Measurements from ENCODE around the gene SLC9C1.

SLC9C1 gene

GRCh38 chr3:112302881-112303763 lies 9.1 kb upstream of the SLC9C1 start:
- no peak for TF ChIP-seq NFIC (IDR thresholded peaks at IDR 0.05)
- TF ChIP-seq TEAD4 (IDR thresholded peaks at IDR 0.05), result no peak
- TF ChIP-seq, protein P1, sequence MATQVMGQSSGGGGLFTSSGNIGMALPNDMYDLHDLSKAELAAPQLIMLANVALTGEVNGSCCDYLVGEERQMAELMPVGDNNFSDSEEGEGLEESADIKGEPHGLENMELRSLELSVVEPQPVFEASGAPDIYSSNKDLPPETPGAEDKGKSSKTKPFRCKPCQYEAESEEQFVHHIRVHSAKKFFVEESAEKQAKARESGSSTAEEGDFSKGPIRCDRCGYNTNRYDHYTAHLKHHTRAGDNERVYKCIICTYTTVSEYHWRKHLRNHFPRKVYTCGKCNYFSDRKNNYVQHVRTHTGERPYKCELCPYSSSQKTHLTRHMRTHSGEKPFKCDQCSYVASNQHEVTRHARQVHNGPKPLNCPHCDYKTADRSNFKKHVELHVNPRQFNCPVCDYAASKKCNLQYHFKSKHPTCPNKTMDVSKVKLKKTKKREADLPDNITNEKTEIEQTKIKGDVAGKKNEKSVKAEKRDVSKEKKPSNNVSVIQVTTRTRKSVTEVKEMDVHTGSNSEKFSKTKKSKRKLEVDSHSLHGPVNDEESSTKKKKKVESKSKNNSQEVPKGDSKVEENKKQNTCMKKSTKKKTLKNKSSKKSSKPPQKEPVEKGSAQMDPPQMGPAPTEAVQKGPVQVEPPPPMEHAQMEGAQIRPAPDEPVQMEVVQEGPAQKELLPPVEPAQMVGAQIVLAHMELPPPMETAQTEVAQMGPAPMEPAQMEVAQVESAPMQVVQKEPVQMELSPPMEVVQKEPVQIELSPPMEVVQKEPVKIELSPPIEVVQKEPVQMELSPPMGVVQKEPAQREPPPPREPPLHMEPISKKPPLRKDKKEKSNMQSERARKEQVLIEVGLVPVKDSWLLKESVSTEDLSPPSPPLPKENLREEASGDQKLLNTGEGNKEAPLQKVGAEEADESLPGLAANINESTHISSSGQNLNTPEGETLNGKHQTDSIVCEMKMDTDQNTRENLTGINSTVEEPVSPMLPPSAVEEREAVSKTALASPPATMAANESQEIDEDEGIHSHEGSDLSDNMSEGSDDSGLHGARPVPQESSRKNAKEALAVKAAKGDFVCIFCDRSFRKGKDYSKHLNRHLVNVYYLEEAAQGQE (IDR thresholded peaks at IDR 0.05; ENCODE audit: low read depth), result no peak
- TF ChIP-seq, protein P2, sequence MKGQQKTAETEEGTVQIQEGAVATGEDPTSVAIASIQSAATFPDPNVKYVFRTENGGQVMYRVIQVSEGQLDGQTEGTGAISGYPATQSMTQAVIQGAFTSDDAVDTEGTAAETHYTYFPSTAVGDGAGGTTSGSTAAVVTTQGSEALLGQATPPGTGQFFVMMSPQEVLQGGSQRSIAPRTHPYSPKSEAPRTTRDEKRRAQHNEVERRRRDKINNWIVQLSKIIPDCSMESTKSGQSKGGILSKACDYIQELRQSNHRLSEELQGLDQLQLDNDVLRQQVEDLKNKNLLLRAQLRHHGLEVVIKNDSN (IDR thresholded peaks at IDR 0.05), result no peak
- no peak for TF ChIP-seq TCF12 (IDR thresholded peaks at IDR 0.05; ENCODE audit: low read depth)
- no peak for TF ChIP-seq EGR1 (IDR thresholded peaks at IDR 0.05)
- no peak for TF ChIP-seq EP300 (IDR thresholded peaks at IDR 0.05; ENCODE audit: borderline replicate concordance)
- TF ChIP-seq, protein P3, sequence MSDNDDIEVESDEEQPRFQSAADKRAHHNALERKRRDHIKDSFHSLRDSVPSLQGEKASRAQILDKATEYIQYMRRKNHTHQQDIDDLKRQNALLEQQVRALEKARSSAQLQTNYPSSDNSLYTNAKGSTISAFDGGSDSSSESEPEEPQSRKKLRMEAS (IDR thresholded peaks at IDR 0.05), result no peak
- no peak for TF ChIP-seq CREB1 (IDR thresholded peaks at IDR 0.05; ENCODE audit: low read depth)
- no peak for TF ChIP-seq FOXM1 (IDR thresholded peaks at IDR 0.05; ENCODE audit: borderline replicate concordance, low read depth)
- TF ChIP-seq TAF1 (IDR thresholded peaks at IDR 0.05; ENCODE audit: low read depth), result no peak
- TF ChIP-seq ZBTB7A (IDR thresholded peaks at IDR 0.05; ENCODE audit: low read depth), result no peak
- no peak for TF ChIP-seq CEBPB (IDR thresholded peaks at IDR 0.05)
- no peak for TF ChIP-seq RAD21 (IDR thresholded peaks at IDR 0.05; ENCODE audit: low read depth)

DNA sequence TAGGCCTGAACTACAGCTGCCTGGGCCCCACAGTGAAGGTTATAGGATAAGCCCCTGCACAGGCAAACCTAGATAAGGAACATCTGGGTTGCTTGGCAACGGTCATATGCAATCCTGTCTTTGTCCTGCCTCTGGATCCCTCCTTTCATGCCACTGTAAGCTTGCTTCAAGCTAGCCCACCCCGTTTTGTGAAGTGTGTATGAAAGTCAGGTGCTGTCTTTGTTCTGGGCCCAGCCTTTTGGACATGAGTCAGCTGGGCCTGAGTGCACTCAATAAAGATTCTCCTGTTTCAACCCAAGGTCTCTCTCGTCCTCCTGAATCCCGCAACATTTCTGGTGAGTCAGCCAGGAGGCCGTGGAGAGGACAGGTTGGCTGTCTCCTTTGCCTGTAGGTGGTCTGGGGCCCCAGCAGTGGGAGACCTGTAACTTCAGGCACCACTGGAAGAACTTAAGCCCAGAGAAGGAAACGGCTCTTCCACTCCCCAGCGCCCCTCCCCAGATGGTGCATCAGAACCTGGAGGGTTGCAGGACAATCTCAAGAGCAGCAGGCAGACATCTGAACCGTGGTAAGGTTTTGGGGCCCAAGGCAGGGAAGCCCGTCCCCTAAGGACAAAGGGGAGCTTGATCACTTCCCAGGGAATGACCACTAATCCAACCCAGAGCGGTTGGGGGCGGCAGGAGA lies 8.3 kb upstream of the SLC9C1 start:
- TF ChIP-seq, protein P2 (IDR thresholded peaks at IDR 0.05), result no peak
- TF ChIP-seq EP300 (IDR thresholded peaks at IDR 0.05; ENCODE audit: borderline replicate concordance) (no peak), NFIC (IDR thresholded peaks at IDR 0.05) (no peak), EGR1 (IDR thresholded peaks at IDR 0.05) (no peak), ZBTB7A (IDR thresholded peaks at IDR 0.05; ENCODE audit: low read depth) (no peak), YY1 (IDR thresholded peaks at IDR 0.05; ENCODE audit: low read depth) (no peak), CREB1 (IDR thresholded peaks at IDR 0.05; ENCODE audit: low read depth) (no peak), TCF12 (IDR thresholded peaks at IDR 0.05; ENCODE audit: low read depth) (no peak), TEAD4 (IDR thresholded peaks at IDR 0.05) (no peak), CEBPB (IDR thresholded peaks at IDR 0.05) (no peak), TAF1 (IDR thresholded peaks at IDR 0.05; ENCODE audit: low read depth) (no peak), RAD21 (IDR thresholded peaks at IDR 0.05; ENCODE audit: low read depth) (no peak), FOXM1 (IDR thresholded peaks at IDR 0.05; ENCODE audit: borderline replicate concordance, low read depth) (no peak)
- TF ChIP-seq, protein P1 (IDR thresholded peaks at IDR 0.05; ENCODE audit: low read depth), result no peak
- TF ChIP-seq, protein P3 (IDR thresholded peaks at IDR 0.05), result no peak

DNA sequence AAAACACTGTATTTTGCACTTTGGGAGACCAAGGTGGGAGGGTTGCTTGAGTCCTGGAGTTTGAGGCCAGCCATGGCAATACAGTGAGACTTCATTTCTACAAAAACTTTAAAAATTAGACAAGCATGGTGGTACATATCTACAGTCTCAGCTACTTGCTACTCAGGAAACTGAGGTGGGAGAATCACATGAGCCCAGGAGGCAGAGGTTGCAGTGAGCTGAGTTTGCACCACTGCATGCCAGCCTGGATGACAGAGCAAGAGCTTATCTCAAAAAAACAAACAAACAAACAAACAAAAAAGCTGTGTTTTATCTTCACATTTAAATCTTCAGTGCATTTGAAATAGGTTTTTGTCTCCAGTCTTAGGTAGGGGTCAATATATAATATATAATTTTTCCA lies 4.8 kb upstream of the SLC9C1 start:
- TF ChIP-seq YY1 (IDR thresholded peaks at IDR 0.05; ENCODE audit: low read depth) (no peak), TCF12 (IDR thresholded peaks at IDR 0.05; ENCODE audit: low read depth) (no peak), CEBPB (IDR thresholded peaks at IDR 0.05) (no peak), EP300 (IDR thresholded peaks at IDR 0.05; ENCODE audit: borderline replicate concordance) (no peak), RAD21 (IDR thresholded peaks at IDR 0.05; ENCODE audit: low read depth) (no peak), EGR1 (IDR thresholded peaks at IDR 0.05) (no peak)

DNA sequence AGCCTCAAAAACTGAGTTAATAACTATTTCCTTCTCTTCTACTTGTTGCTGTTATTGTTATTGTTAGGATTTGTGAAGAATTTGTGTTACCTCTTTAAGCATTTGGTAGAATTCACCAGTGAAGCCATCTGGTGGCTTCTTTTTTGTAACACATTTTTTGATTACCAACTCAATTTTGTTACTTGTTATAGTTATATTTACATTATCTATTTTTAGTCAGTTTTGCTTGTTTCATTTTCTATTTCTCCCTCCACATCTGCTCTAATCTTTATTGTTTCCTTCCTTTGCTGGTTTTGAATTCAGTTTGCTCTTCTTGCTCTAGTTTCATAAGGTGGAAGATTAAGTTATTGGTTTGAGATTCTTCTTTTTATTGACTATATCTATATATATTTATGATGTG lies 3.7 kb upstream of the SLC9C1 start:
- TF ChIP-seq RAD21 (IDR thresholded peaks at IDR 0.05; ENCODE audit: low read depth) (no peak), NFIC (IDR thresholded peaks at IDR 0.05) (no peak), CREB1 (IDR thresholded peaks at IDR 0.05; ENCODE audit: low read depth) (no peak), TEAD4 (IDR thresholded peaks at IDR 0.05) (no peak), CEBPB (IDR thresholded peaks at IDR 0.05) (no peak), EGR1 (IDR thresholded peaks at IDR 0.05) (no peak), ZBTB7A (IDR thresholded peaks at IDR 0.05; ENCODE audit: low read depth) (no peak), YY1 (IDR thresholded peaks at IDR 0.05; ENCODE audit: low read depth) (no peak), FOXM1 (IDR thresholded peaks at IDR 0.05; ENCODE audit: borderline replicate concordance, low read depth) (no peak), TAF1 (IDR thresholded peaks at IDR 0.05; ENCODE audit: low read depth) (no peak), EP300 (IDR thresholded peaks at IDR 0.05; ENCODE audit: borderline replicate concordance) (no peak)
- TF ChIP-seq, protein P2 (IDR thresholded peaks at IDR 0.05), result no peak
- TF ChIP-seq, protein P3 (IDR thresholded peaks at IDR 0.05), result no peak
- TF ChIP-seq, protein P1 (IDR thresholded peaks at IDR 0.05; ENCODE audit: low read depth), result no peak

All from Ishikawa (cell line).